Endothelial cell of umbilical vein (primary cell): ENCODE data around the gene GPD1L. TPM values are rescaled to one million over a fixed set of nuclear protein-coding genes. Genes with fewer than 3 reads are reported as not detected.

Experiments
- BruUV-seq: library from RNA; stranded (reverse); fragments of 400-500 nt; replicated peaks from 2 replicates; lab custom pipeline; 2021; lab: Mats Ljungman, UMichigan
- CTCF ChIA-PET: fragments of 300-600, 350-600 bp; sonication (Branson Sonifier 250); formaldehyde crosslinking; loops from one replicate; lab custom pipeline; 2021; ENCODE audit warnings: antibody characterized with exemption, inconsistent platforms; lab: Charles Lee
- POLR2A ChIA-PET: fragments of 300-600, 350-600 bp; sonication (Branson Sonifier 250); formaldehyde crosslinking; loops from one replicate; lab custom pipeline; 2021; ENCODE audit warnings: antibody characterized with exemption, inconsistent platforms; lab: Charles Lee
- DNase-seq: peaks from one replicate; pipeline ENCODE4 v3.0.0-alpha.2; 2011; ENCODE audit warnings: low read depth, low spot score
- FAIRE-seq: peaks from 2 replicates; lab custom pipeline; 2011; peaks lifted over from hg19 to GRCh38; lab: Jason Lieb, UNC
- H2AFZ ChIP-seq: 2 replicates; pipeline ENCODE4 v1.6.0; 2012; ENCODE audit warnings: low read depth, low read length, control low read depth, inconsistent platforms
- H3K27ac ChIP-seq: 2 replicates; pipeline ENCODE4 v1.5.1; 2011; ENCODE audit warnings: low read depth, mild to moderate bottlenecking, control low read depth, low read length, moderate library complexity; ENCODE audit not compliant: insufficient read depth
- H3K27me3 ChIP-seq, 2 experiments: 2 replicates each; pipeline versions ENCODE4 v1.6.0 to v1.6.1; 2011; ENCODE audit warnings: low read length in 2 of 2, mixed read lengths in 1 of 2; ENCODE audit not compliant: control insufficient read depth in 2 of 2, insufficient read depth in 2 of 2
- H3K36me3 ChIP-seq, 2 experiments: 2 replicates in 1 of 2; 3 replicates in 1 of 2; pipeline ENCODE4 v1.5.1; 2011; ENCODE audit warnings: low read length in 2 of 2, mild to moderate bottlenecking in 1 of 2, moderate library complexity in 1 of 2; ENCODE audit not compliant: control insufficient read depth in 2 of 2, insufficient read depth in 2 of 2; ENCODE audit errors: extremely low read depth in 1 of 2
- H3K4me1 ChIP-seq: 3 replicates; pipeline ENCODE4 v1.5.1; 2011; ENCODE audit warnings: mild to moderate bottlenecking, low read length; ENCODE audit not compliant: control insufficient read depth, insufficient read depth; ENCODE audit errors: extremely low read depth
- H3K4me2 ChIP-seq: 2 replicates; pipeline ENCODE4 v1.6.1; 2011; ENCODE audit warnings: low read length, control low read depth, mixed read lengths; ENCODE audit not compliant: insufficient read depth
- H3K4me3 ChIP-seq, 3 experiments: fragments of 200-600 bp in 1 of 3; sonication (generic), shearing (Covaris generic) in 1 of 3; replicated peaks in 1 of 3; 2 replicates each; pipeline ENCODE4 v1.5.1; 2011 to 2016; ENCODE audit warnings: control low read depth in 3 of 3, low read length in 3 of 3, mild to moderate bottlenecking in 2 of 3, inconsistent platforms in 1 of 3, low read depth in 1 of 3, moderate library complexity in 1 of 3; ENCODE audit not compliant: insufficient read depth in 1 of 3
- H3K79me2 ChIP-seq: 2 replicates; pipeline ENCODE4 v1.6.0; 2012; ENCODE audit warnings: low read length, inconsistent platforms; ENCODE audit not compliant: control insufficient read depth, insufficient read depth
- H3K9ac ChIP-seq: replicated peaks from 2 replicates; pipeline ENCODE3; 2011; ENCODE audit warnings: low read length, control low read depth; ENCODE audit not compliant: insufficient read depth; ENCODE audit errors: extremely low read depth
- H3K9me1 ChIP-seq: replicated peaks from 3 replicates; pipeline ENCODE4 v1.6.0; 2011; ENCODE audit warnings: mild to moderate bottlenecking, low read length; ENCODE audit not compliant: control insufficient read depth, insufficient read depth; ENCODE audit errors: extremely low read depth
- H3K9me3 ChIP-seq: replicated peaks from 2 replicates; pipeline ENCODE4 v1.5.1; 2012; ENCODE audit warnings: low read length, inconsistent platforms; ENCODE audit not compliant: control insufficient read depth, insufficient read depth
- H4K20me1 ChIP-seq: replicated peaks from 2 replicates; pipeline ENCODE3; 2011; ENCODE audit warnings: mild to moderate bottlenecking, low read length; ENCODE audit not compliant: control insufficient read depth, insufficient read depth; ENCODE audit errors: extremely low read depth
- EZH2 ChIP-seq: IDR thresholded peaks from 2 replicates; pipeline ENCODE4 v1.6.1; 2012; ENCODE audit warnings: borderline replicate concordance, low read depth, mild to moderate bottlenecking, moderate library complexity, low read length, inconsistent platforms; ENCODE audit not compliant: severe bottlenecking
- FOS ChIP-seq: IDR thresholded peaks from 2 replicates; pipeline ENCODE4 v1.6.1; 2011; ENCODE audit warnings: mild to moderate bottlenecking, low read length, moderate library complexity, borderline replicate concordance; ENCODE audit not compliant: insufficient read depth
- GATA2 ChIP-seq: IDR thresholded peaks from 2 replicates; pipeline ENCODE4 v1.7.0; 2011; ENCODE audit warnings: low read depth, mild to moderate bottlenecking, moderate library complexity, mixed read lengths, low read length; ENCODE audit not compliant: insufficient read length, insufficient read depth
- JUN ChIP-seq: IDR thresholded peaks from 2 replicates; pipeline ENCODE4 v1.6.1; 2011; ENCODE audit warnings: borderline replicate concordance, low read depth; ENCODE audit not compliant: insufficient read length, insufficient read depth
- MYC ChIP-seq: IDR thresholded peaks from one replicate; pipeline ENCODE4 v1.6.1; 2011; ENCODE audit warnings: mild to moderate bottlenecking, low read depth, low read length
- POLR2A ChIP-seq: IDR thresholded peaks from 2 replicates; pipeline ENCODE4 v1.6.1; 2012; ENCODE audit warnings: low read depth, mild to moderate bottlenecking, control low read depth, low read length
- POLR2AphosphoS5 ChIP-seq: IDR thresholded peaks from 2 replicates; pipeline ENCODE4 v1.6.1; 2012; ENCODE audit warnings: low read depth, mild to moderate bottlenecking, control low read depth, low read length, moderate library complexity; ENCODE audit not compliant: insufficient read depth
- dilution Hi-C: fragments of 300-500 bp; cut with MboI; formaldehyde crosslinking; loops from one replicate; pipeline ENCODE4 v1.15.0; 2019; ENCODE audit warnings: low sequenced_read_pairs; ENCODE audit not compliant: extremely low pct_ligation_motif_present
- intact Hi-C: fragments of 100-400 bp; cut with micrococcal nuclease; formaldehyde crosslinking; loops from one replicate; pipeline ENCODE4 v1.10.0; 2022
- polyA plus RNA-seq, 4 experiments: library from polyadenylated mRNA; depleted of rRNA in 3 of 4; stranded (reverse) in 3 of 4; unstranded in 1 of 4; fragments of >200 nt; gene quantifications; 2 replicates each; pipeline versions ENCODE4 v1.2.1 to v1.2.3, GENCODE V29; 2011 to 2012; ENCODE audit warnings: missing spikeins in 1 of 4
- total RNA-seq: library from RNA; stranded (reverse); gene quantifications from 2 replicates; pipeline ENCODE4 v1.2.3, GENCODE V29; 2021
- TF ChIP-seq, protein P1 (sequence below), 2 donors: IDR thresholded peaks; 1 replicate in 1 of 2; 2 replicates in 1 of 2; pipeline ENCODE4 v1.5.1; 2011; ENCODE audit warnings: low read length in 2 of 2, mild to moderate bottlenecking in 2 of 2, moderate library complexity in 2 of 2, control low read depth in 1 of 2, inconsistent platforms in 1 of 2, low read depth in 1 of 2; ENCODE audit not compliant: insufficient read depth in 1 of 2; ENCODE audit errors: extremely low read depth in 1 of 2
- TF ChIP-seq, protein P2 (sequence below): IDR thresholded peaks from 2 replicates; pipeline ENCODE4 v1.6.1; 2011; ENCODE audit not compliant: insufficient read depth, insufficient read length

Gene GPD1L
- total and polyA plus RNA-seq, 2 donors (not counting 3 experiments of a cell fraction or from before 2014, with no cell fraction given), result 5.1 to 12.9 TPM

DNA sequence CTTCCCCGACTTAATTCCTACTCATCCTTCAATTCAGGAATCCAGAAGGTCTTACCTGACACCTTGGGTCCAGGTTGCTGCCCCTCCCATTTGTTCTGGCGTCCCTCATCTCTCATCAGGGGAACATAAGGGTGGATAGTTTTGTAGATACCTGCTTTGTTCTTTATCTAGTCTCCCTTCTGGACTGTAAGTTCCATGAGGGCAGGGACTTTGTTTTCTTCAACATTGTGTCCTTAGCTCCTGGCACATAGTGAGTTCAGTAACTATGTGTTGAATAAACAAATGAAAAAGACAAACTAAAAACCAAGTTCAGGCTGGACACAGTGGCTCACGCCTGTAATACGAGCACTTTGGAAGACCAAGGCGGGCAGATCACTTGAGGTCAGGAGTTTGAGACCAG is 13.2 kb upstream of the GPD1L start:
- intact Hi-C loops, result no loop called here
- no TSS peak for BruUV-seq
- H3K9me1 ChIP-seq, result no peaks in the 10 kb centered on the region
- peaks cover 2 to 8% of the 10 kb centered on the region in 2 experiments for H3K27me3 ChIP-seq
- no peak overlapping the region for H3K4me3 ChIP-seq
- H3K9me3 ChIP-seq, result no peaks in the 10 kb centered on the region
- DNase-seq, result no peak
- FAIRE-seq, result no peak
- dilution Hi-C loops, result no loop called here
- POLR2A ChIA-PET, result no interaction called here
- H2AFZ ChIP-seq, result no peak overlapping the region
- no peaks in the 10 kb centered on the region for H3K4me1 ChIP-seq
- no peaks in the 10 kb centered on the region for H3K79me2 ChIP-seq
- no peak overlapping the region for H3K4me2 ChIP-seq
- H3K9ac ChIP-seq, result no peak overlapping the region
- TF ChIP-seq, protein P1, sequence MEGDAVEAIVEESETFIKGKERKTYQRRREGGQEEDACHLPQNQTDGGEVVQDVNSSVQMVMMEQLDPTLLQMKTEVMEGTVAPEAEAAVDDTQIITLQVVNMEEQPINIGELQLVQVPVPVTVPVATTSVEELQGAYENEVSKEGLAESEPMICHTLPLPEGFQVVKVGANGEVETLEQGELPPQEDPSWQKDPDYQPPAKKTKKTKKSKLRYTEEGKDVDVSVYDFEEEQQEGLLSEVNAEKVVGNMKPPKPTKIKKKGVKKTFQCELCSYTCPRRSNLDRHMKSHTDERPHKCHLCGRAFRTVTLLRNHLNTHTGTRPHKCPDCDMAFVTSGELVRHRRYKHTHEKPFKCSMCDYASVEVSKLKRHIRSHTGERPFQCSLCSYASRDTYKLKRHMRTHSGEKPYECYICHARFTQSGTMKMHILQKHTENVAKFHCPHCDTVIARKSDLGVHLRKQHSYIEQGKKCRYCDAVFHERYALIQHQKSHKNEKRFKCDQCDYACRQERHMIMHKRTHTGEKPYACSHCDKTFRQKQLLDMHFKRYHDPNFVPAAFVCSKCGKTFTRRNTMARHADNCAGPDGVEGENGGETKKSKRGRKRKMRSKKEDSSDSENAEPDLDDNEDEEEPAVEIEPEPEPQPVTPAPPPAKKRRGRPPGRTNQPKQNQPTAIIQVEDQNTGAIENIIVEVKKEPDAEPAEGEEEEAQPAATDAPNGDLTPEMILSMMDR (IDR thresholded peaks at IDR 0.05; ENCODE audit: extremely low read depth in 1 of 2, insufficient read depth in 1 of 2, low read depth in 1 of 2, low read length in 2 of 2), result no peak
- no peak for TF ChIP-seq GATA2
- no peak for TF ChIP-seq EZH2
- no peak for TF ChIP-seq POLR2AphosphoS5
- TF ChIP-seq MYC, result no peak
- no peak for TF ChIP-seq FOS
- no peaks in the 10 kb centered on the region for H3K36me3 ChIP-seq
- CTCF ChIA-PET, result no interaction called here
- H3K27ac ChIP-seq, result no peak overlapping the region
- no peaks in the 10 kb centered on the region for H4K20me1 ChIP-seq

DNA sequence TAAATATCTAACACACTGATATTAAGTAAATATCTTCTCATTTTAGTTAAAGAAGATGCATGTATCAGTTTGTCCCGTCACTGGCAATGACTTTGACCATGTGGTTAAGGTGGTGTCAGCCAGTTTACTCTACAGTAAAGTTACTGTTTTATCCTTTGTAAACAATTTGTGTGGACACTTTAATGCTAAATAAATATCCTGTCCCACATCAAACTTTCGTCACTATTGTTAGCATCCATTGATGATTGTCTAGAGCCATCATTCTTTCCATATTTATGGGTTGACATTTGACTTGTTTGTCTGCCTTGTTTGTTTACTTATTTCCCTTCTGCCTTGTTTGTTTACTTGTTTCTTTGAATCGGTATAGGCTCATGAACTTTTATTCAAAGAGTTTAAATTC is 11.0 kb upstream of the GPD1L start:
- BruUV-seq, result no TSS peak
- dilution Hi-C loops, result no loop called here

More for the DNA sequence above, 11.0 kb upstream of the GPD1L start:
- intact Hi-C loops, result no loop called here
- Histone ChIP-seq H4K20me1 (no peaks in the 10 kb centered on the region), H3K27me3 (peaks cover 0 to 2% of the 10 kb centered on the region in 2 experiments), H3K4me2 (no peak overlapping the region), H3K36me3 (no peaks in the 10 kb centered on the region), H3K9me1 (no peaks in the 10 kb centered on the region), H3K4me1 (no peaks in the 10 kb centered on the region), H2AFZ (no peak overlapping the region), H3K9me3 (no peaks in the 10 kb centered on the region), H3K79me2 (no peaks in the 10 kb centered on the region), H3K27ac (no peak overlapping the region), H3K9ac (no peak overlapping the region), H3K4me3 (no peak overlapping the region)
- DNase-seq (no peak), FAIRE-seq (no peak)
- ChIA-PET CTCF (no interaction called here), POLR2A (no interaction called here)
- TF ChIP-seq POLR2A (no peak), POLR2AphosphoS5 (no peak), GATA2 (no peak), MYC (no peak), JUN (no peak), FOS (no peak), EZH2 (no peak)
- TF ChIP-seq, protein P1 (IDR thresholded peaks at IDR 0.05; ENCODE audit: extremely low read depth in 1 of 2, insufficient read depth in 1 of 2, low read depth in 1 of 2, low read length in 2 of 2), result no peak
- TF ChIP-seq, protein P2, sequence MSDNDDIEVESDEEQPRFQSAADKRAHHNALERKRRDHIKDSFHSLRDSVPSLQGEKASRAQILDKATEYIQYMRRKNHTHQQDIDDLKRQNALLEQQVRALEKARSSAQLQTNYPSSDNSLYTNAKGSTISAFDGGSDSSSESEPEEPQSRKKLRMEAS, result no peak
